ENCODE results near the gene LIMK1. TPM values are rescaled to one million over a fixed set of nuclear protein-coding genes. Genes with fewer than 3 reads are reported as not detected.

Gene LIMK1
- total and polyA plus RNA-seq, 12 donors = 5.0 to 17.3 (median 9.6) TPM

- no peaks in the 10 kb centered on the region for H3K4me1 ChIP-seq
- H3K27ac ChIP-seq = no peak overlapping the region
- WGBS, 2 donors = 73 to 75% methylated on average over 12 of the region's 12 CpGs
- ATAC-seq (no peak), DNase-seq (no peak)
- intact Hi-C loops (cut with DNase I) = no loop called here
- no peak overlapping the region for H3K4me3 ChIP-seq
- peaks cover 0 to 12% (median 0%) of the 10 kb centered on the region in 9 donors for H3K36me3 ChIP-seq
- no peaks in the 10 kb centered on the region for H3K9me3 ChIP-seq
- no peak for TF ChIP-seq CTCF (IDR thresholded peaks at IDR 0.05)
- no peaks in the 10 kb centered on the region for H3K27me3 ChIP-seq
Measured at GRCh38 chr7:74126220-74126880, 42.7 kb downstream of the LIMK1 start.

GRCh38 chr7:74129887-74130286 lies 46.3 kb downstream of the LIMK1 start:
- intact Hi-C loops (cut with DNase I) = no loop called here
- Histone ChIP-seq H3K4me3 (no peak overlapping the region), H3K27ac (no peak overlapping the region), H3K27me3 (peaks cover 0 to 4% (median 0%) of the 10 kb centered on the region in 7 donors), H3K9me3 (no peaks in the 10 kb centered on the region), H3K36me3 (no peaks in the 10 kb centered on the region), H3K4me1 (peaks cover 0 to 10% (median 0%) of the 10 kb centered on the region in 9 donors)
- ATAC-seq (no peak), DNase-seq (no peak)
- WGBS, 2 donors = 72 to 83% methylated on average over 2 of the region's 2 CpGs
- no peak for TF ChIP-seq CTCF (IDR thresholded peaks at IDR 0.05)

- 77 to 81% methylated on average over 4 of the region's 4 CpGs for WGBS, 2 donors
- ATAC-seq = no peak
- no peak for TF ChIP-seq CTCF (IDR thresholded peaks at IDR 0.05)
- intact Hi-C loops (cut with DNase I) = no loop called here
- Histone ChIP-seq H3K36me3 (no peaks in the 10 kb centered on the region), H3K9me3 (no peaks in the 10 kb centered on the region), H3K4me3 (no peak overlapping the region), H3K27me3 (peaks cover 0 to 4% (median 0%) of the 10 kb centered on the region in 7 donors), H3K27ac (no peak overlapping the region), H3K4me1 (peaks cover 0 to 12% (median 0%) of the 10 kb centered on the region in 9 donors)
- no peak for DNase-seq
Measured at GRCh38 chr7:74130518-74130917, 46.9 kb downstream of the LIMK1 start.

GRCh38 chr7:74134117-74134620 lies 50.6 kb downstream of the LIMK1 start:
- DNase-seq = no peak
- TF ChIP-seq CTCF (IDR thresholded peaks at IDR 0.05) = no peak
- intact Hi-C loops (cut with DNase I) = no loop called here
- no peak for ATAC-seq
- Histone ChIP-seq H3K9me3 (no peaks in the 10 kb centered on the region), H3K4me1 (peaks cover 0 to 12% (median 0%) of the 10 kb centered on the region in 9 donors), H3K36me3 (no peaks in the 10 kb centered on the region), H3K27me3 (peaks cover 0 to 4% (median 0%) of the 10 kb centered on the region in 7 donors), H3K4me3 (no peak overlapping the region), H3K27ac (peak overlapping the region in 1 of 10 donors; percentile 61)
- 61 to 75% methylated on average over 8 of the region's 8 CpGs for WGBS, 2 donors

Measured in heart right ventricle (tissue), 16 donors.